ENCODE data around the gene S100A13.
A peak's percentile ranks its signal among the peaks of the same experiment; 100 is the strongest.
"Not testable (repeated sequence)": the region's sequence is repeated elsewhere in the genome, so short reads cannot be mapped to it uniquely, and the experiment has no call there.

S100A13 gene

DNA sequence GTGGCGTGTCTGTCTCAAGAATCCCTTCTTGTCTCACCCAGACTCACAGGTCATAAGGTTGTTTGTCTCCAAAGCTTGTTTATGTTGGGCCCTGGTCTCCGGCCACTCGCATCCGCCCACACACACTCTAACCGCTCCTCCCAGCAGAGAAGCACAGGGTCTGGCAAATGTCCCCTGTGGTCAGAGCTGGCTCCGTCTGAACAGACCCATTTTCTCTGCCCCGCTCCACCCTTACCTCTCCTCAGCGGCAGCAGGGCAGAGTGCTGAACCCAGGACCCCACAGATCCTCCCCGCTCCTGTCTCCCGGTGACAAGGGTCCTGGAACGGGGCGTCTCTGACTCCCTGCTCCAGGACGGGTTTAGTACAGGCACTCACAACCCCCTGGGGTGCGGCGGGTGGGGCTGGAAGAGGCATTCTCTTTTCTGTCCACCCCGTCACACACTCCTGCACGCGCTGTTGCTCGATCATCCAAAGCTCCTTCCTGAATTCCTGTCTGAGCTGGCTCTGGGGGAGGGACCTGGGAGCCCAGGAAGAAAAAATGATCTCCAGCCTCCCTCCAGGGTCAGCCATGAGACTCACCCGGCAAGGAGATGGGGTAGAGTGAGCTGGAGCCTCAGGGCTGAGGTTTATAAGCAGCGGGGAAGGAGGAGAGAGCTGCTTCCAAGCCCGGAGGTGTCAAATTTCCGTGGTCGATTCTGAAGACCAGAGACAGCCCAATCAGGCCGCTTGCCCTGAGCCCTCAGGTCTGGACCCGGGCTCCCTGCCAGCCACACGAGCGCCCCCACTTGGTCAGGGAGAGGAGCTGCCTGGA, at the start of gene S100A13:
TSS of gene S100A13 (minus strand) at position 602 of the 811 bp plus-strand sequence. CDS start 1,033 bp downstream, outside the sequence.
- DNase-seq (ENCODE audit: low read depth), result no peak

DNA sequence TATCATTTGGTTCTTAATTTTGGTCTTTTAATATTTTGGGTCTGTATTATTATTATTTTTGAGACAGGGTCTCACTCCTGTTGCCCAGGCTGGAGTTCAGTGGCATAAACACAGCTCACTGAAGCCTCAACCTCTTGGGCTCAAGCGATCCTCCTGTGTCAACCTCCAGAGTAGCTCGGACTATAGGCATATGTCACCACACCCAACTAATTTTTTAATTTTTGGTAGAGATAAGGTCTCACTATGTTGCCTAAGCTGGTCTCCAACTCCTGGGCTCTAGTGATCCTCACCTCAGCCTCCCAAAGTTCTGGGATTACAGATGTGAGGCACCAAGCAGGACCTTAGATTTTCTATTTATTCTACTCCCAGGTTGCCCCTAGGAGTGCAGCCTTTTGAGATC, 46.2 kb upstream of the S100A13 start:
- no peak for DNase-seq (ENCODE audit: low read depth)

DNA sequence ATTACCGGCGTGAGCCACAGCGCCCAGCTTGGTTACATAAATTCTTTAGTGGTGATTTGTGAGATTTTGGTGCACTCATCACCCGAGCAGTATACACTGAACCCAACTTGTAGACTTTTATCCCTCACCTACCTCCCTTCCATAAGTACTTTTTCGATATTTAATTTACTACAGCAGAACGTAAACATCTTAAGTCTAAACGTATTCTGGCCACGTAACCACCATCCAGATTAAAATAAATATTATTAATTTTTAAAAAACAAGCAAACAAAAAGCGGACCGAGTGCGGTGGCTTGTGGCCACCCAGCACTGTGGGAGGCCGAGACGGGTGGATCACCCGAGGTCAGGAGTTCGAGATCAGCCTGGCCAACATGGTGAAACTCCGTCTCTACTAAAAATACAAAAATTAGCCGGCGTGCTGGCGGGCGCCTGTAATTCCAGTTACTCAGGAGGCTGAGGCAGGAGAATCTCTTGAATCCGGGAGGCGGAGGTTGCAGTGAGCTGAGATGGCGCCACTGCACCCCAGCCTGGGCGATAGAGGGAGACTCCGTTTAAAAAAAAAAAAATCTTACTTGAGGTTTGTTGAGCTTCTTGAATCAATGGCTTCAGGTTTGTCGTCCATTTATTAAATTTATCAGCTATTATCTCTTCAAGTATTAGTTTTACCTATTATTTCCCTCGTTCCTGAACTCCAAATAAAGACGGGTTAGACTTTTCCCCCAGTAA, 44.5 kb upstream of the S100A13 start:
- not testable (repeated sequence) for DNase-seq (ENCODE audit: low read depth)

DNA sequence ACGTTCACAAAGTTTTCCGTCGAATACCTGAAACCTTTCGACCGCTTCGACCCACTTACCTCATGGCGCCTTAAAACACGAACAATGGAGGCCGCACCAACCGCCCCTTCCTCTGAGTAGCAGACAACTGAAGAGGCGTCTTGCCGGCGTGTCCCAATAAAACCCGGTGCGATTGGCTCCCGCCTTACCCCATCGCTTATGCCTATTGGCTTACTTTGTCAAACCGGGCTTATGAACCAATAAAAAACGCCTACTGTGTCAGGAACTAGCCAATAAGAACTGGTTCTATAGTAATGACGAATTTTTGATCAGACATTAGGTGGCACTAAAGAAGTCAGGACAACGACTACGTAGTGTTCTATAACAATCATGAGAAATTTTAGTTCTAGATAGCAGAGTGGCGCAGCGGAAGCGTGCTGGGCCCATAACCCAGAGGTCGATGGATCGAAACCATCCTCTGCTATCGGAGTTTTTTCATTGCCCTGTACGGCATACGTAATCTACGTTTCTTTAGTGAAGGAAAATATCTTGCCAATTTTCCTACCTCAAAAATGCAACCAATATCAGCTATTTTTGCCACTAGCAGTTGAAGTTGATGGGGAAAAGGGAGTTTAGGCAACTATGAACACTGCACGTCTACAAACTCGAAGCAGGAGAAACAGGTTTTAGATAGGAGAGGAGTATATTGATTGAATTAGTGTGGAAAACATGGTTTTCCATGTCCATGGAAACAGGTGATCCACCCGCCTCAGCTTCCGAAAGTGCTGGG, 43.7 kb upstream of the S100A13 start, which contains the start of gene ILF2:
TSS of gene ILF2 (minus strand) at position 135 of the 769 bp plus-strand sequence. CDS start at position 64, 71 bp downstream.
- DNase-seq (ENCODE audit: low read depth), result peak; percentile 94

DNA sequence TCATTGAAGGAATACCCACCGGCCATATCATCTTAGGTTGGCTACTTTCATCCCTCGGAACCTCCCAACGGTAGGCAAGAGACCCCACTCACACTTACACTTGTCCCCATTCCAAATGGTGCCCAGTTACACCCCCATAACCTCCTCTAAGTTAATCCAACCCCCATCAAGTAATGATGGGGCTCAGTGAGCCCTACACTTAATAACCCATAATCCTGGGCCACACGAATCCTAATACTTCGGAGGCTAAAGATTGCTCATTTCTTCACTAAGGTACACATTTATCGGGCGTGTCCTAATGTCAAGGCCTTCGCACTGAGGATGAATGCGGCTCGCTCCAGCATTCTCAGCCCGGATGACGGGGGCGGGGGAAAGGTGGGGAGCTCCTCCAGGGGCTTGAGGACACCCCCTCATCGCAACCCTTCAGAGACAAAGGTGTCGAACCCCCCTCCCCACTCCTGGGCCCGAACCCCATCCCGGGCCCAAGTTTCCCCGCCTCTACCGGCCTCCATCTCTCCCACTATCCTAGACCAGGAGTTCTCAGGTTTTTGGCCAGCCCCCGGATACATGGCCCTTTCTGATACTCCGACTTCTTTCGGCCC, 43.1 kb upstream of the S100A13 start:
- peak; percentile 5 for DNase-seq (ENCODE audit: low read depth)

DNA sequence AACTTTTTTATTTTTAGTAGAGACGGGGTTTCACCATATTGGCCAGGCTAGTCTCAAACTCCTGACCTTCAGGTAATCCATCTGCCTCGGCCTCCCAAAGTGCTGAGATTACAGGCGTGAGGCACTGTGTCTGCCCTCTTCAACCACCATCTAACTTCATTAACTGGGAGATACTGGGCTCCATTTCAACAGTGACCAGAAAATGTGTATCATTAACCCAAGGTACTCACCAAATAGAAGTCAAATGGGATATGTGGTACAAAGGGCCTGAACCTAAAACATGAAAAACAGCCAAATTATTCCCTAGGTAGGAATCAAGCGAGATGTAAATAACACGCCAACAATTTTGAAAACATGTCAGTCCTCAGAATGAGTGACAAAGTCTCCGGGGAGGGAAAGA, 42.3 kb upstream of the S100A13 start:
- no peak for DNase-seq (ENCODE audit: low read depth)

DNA sequence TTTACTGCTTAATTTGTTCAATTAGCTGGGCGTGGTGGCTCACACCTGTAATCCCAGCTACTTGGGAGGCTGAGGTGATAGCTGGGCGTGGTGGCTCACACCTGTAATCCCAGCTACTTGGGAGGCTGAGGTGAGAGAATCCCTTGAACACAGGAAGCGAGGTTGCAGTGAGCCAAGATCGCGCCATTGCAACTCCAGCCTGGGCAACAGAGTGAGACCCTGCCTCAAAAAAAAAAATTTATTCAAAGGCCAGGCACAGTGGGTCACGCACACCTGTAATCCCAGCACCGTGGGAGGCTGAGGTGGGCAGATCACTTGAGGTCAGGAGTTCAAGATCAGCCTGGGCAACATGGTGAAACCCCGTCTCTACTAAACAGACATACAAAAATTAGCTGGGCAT, 41.4 kb upstream of the S100A13 start:
- not testable (repeated sequence) for DNase-seq (ENCODE audit: low read depth)

DNA sequence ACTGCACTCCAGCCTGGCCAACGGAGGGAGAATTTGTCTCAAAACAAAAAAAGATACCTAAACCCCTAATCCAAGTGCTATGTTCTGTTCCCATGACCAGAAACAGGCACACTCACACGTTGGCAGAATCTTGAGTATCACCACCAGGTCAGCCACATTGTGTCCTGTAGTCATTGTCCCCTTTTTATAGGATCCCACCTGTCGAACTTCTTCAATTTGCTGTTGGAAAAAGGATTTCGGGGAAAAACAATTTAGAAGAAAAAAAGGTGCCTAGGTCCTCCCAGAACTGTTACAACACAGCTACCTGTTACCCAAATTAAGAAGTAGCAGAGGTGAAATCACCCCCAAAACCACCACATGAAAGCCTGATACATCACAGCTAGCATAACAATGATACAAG, 40.1 kb upstream of the S100A13 start:
- no peak for DNase-seq (ENCODE audit: low read depth)

DNA sequence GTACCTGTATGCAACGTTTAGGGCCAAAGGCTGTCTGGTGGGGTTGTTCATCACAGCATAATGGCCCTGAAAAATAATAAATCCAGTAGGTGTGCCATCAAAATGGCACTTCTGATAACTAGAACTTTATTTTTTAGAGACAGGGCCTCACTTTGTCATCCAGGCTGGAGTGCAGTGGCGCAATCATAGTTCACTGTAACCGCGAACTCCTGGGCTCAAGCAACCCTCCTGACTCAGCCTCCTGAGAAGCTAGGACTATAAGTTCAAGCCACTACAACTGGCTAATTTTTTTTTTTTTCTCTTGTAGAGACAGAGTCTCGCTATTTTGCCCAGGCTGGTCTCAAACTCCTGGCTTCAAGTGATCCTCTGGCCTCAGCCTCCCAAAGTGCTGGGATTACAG, 35.9 kb upstream of the S100A13 start:
- DNase-seq (ENCODE audit: low read depth), result no peak

DNA sequence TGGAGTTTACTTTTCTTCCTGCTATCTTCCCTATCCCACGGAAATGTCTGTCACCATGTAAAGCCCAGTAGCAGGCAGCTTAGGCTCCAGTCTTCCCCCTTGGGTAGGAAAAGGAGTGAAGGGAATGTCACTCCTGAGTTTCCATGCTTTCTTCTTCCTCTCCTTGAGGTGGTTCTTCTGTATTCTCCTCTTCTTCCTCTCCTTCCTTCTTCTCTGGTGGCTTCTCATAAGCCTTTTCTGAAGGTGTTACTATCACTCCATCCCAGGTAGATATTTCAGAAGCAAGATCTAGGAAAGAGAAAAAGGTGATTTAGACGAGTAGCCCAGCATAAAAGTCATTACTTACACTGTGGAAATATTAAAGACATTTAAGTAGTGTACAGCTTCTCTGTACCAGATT, 35.0 kb upstream of the S100A13 start:
- no peak for DNase-seq (ENCODE audit: low read depth)

DNA sequence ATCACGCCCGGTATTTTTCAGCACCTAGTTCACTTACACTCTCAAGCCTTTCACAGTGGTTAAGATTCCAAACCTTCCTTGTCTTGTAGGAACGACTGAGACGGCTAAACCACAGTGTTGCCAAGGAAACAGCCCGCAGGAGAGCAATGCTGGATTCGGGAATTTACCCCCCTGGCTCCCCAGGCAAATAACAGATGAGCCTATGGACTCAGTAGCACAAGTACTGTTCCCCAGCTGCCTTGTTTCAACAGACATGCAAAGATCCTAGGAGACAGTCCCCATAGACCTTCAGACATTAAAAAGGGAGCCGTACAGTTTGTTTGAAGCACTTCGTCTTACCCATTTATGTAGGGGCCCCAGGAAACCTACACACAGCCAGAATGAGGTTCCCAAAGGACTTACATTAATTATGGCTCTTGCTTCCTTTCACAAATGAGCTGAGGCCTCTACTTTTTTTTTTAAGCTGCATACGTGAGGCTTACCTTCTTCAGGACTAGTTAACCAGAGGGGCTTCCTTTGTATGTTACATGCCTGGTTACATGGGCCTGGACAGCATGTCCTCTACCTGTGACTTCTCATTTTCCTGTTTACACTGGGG, 33.9 kb upstream of the S100A13 start:
- DNase-seq (ENCODE audit: low read depth), result no peak

DNA sequence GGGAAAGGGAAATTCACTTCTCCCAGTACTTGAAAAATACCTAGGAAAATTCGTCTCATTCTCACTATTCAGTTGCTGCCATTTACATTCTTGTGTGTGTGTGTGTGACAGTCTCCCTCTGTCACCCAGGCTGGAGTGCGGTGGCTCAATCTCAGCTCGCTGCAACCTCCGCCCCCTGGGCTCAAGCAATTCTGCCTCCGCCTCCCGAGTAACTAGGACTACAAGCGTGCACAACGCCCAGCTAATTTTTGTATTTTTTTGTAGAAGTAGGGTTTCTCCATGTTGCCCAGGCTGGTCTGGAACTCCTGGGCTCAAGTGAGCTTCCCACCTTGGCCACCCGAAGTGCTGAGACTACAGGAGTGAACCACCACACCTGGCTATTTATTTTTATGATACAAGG, 32.4 kb upstream of the S100A13 start:
- DNase-seq (ENCODE audit: low read depth), result no peak

DNA sequence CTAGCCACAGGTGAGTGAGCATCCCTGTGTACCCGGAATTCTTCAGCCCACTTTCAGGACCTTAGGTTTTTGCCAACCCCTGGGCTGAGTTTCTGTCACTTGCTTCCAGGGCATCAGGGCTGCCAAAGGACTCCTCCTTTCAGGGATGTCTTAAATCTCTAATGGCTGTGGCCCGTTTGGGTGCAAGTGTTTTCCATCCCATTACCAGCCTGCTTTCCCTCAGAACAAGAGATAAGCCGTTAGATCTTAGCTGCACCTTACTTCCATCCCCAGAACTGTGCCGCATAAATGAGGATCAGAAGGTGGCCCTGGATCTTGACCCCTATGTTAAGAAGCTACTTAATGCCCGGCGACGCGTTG, 31.9 kb upstream of the S100A13 start:
- no peak for DNase-seq (ENCODE audit: low read depth)

DNA sequence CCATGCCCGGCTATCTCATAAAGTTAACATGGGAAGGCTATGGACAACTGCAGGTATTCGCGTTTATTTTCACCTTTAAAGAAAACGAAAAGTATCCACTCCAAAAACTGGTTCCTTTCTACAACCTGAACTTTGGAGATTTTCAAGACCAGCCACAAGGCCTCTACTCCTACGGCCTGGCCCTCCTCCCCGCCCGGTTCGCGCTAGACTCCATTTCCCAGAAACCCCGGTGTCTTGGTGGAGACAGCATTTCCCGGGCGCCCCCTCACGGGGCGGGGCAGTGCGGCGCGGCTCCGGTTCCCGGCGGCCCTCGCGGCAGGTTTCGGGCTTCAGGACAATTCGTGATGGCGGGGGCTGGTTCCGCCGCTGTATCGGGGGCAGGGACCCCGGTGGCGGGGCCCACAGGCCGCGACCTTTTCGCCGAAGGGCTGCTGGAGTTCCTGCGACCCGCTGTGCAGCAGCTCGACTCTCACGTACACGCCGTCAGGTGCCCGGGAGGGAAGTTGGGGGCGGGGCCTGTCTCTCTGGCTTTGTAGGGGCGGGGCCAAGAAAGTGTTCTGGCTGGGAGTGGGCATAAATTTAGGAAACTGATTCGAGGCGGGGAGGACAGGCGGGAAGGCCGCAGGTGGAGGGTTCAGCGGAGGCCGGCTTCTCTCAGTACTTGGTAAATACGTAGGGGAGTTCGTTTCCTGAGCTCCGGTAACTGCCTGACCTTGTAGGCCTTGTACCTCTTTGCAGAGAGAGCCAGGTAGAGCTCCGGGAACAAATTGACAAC, 31.3 kb upstream of the S100A13 start, which contains the start of gene SNAPIN:
TSS of gene SNAPIN (plus strand) at position 304 of the 775 bp plus-strand sequence. CDS start at position 345, 41 bp downstream.
- DNase-seq (ENCODE audit: low read depth), result peak; percentile 84

DNA sequence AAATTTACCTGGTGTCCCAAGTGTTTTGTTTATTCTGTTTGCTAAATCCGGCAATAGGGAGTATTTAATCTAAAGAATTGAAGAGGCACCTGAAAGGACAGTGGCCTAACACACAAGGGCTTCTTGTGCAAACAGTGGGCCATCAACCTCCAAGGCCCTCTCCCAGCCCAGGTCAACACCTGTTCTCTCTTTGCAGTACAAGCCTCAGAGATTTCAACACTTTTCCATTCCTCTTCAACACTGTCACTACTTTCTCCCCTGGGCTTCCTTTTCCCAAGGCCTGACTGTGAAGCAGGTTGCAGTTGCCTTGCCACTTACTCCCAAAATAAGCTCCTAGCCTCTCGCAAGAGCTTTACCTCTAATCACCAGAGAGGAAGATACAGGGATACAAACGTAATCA, 28.0 kb upstream of the S100A13 start:
- no peak for DNase-seq (ENCODE audit: low read depth)

DNA sequence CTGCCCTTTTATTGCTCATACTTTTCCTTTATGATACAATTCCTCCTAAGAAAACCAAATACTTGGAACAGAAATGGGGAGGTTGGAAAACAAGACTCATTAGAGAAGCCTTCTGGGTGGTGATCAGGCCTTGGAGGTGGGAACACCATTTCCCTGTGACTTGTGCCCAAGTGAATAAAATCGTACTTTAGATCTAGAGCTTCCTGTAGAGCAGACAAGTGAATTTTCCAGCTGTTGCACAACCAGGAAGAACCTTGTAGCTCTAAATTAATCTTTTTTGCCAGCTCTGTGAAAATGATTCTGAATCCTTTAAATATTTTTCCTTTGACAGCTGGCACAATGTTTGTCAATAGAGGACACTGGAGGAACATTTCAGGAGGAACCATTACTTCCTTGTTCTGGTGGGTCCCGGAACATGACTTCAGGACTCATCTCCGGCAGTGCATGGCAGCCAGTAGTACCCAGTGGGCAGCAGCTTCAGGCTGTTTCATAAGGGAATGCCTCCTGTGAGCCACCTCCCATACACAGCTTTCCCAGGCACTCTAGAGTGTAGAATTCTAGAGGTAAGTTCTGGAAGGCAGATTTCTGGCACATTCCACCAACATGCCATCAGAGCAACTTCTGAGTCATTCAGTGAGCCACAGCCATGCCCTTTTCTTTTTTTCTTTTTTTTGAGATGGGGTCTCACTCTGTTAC, 25.6 kb upstream of the S100A13 start:
- no peak for DNase-seq (ENCODE audit: low read depth)

DNA sequence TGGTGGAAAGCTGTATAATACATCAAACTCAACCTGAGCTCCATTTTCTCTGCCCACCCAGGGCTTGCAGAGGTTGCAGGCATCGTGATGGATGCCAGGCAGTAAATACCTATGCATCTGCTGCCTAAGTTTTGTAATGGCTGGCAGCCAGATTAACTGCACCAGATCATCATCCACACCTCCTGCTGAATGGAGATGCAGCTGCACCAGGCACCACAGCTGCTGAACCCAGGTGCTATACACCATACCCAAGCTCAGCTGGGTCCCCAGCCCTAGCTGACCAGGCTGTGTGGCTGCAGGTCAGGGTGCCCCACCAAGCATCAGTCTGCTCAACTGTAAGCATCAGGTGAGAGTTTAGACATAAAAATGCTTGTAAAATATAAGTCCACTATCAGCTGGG, 24.5 kb upstream of the S100A13 start:
- DNase-seq (ENCODE audit: low read depth), result no peak

DNA sequence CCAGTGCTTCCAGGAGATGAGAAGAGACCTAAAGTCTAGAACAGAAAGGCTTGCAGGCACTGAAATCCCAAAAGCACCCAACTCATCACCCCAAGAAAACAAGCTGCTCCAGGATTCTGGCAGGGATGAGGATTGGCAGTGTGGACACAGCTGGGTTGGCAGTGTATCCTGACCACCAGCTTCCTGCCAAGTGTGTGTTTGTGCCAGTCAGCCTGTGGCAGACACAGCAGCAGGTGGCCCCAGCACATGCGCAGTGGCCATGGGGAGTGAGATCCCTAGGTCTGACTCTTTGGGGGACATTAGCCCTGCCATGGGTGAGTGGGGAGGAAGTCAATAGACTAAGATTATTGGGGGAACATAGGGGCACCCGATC, 22.5 kb upstream of the S100A13 start:
- no peak for DNase-seq (ENCODE audit: low read depth)

DNA sequence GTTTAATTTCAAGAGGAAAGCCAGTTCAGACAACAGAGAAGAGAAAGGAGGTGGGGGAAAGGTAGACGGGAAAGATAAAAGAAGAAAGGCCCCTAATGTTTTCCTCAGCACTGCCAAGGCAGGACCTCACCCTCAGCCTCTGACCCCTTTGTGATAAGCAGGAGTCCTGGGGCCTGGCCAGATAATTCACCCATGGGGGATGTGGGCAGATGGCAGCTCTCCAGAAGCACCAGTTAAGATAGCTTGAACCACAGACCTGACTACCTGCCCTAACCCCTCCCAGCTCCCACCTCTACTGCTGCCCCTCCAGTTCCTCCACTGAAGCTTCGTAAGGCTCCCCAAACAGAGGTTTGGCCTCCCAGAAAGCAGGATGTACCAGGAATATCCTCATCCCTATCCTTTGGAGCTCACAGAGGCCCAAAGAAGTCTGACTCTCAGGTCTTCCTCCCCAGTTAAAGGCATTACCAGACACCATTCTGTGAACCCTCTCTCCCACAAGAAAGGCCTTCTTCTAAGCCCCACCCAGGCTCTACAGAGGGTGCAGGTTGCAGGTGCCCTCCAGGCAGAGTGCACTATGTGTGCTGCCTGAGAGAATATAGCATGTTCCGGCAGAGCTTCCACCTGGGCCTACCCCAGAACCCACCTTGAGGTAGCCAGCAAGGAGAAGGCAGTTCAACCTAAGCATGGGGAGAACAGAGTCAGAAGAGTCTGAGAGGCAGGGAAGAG, 22.0 kb upstream of the S100A13 start:
- no peak for DNase-seq (ENCODE audit: low read depth)

Data from activated gamma-delta T cell treated with anti-CD3 and anti-CD28 coated beads, Interleukin-2, amount 50 U/mL, for 16 hours (primary cell).